Hair follicle dermal papilla cell (primary cell): ENCODE data around the gene UGT2B7. TPM values are rescaled to one million over a fixed set of nuclear protein-coding genes. Genes with fewer than 3 reads are reported as not detected.

Experiments used
- total RNA-seq: library from RNA; depleted of rRNA; stranded (reverse); fragments of >200 nt; gene quantifications from 2 replicates; pipeline ENCODE4 v1.2.3, GENCODE V29; 2012

UGT2B7 gene
- 0.36 TPM in 1 of 2 replicates, not detected in the other for total RNA-seq

DNA sequence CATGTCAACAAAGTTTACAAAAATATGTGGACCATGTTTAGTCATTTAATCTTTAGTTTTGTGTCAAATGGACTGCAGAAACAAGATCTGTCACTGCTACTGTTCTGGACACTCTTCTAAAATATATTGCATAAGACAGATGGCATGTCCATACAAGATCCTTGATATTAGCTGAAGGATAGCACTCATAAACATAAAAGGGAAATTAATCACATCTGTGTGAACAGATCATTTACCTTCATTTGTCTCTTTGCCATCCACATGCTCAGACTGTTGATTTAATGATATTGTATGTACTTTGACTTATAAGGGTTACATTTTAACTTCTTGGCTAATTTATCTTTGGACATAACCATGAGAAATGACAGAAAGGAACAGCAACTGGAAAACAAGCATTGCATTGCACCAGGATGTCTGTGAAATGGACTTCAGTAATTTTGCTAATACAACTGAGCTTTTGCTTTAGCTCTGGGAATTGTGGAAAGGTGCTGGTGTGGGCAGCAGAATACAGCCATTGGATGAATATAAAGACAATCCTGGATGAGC is at the start of gene UGT2B7:
Gene UGT2B7 (plus strand): TSS at position 364 of the 546 bp plus-strand sequence. CDS start 47 bp downstream, at position 411.

Other genes with a start within 250 kb of the UGT2B7 start
- gene UGT2A3, start 144.7 kb upstream of the UGT2B7 start, total RNA-seq, result not detected in 2 replicates
- gene UGT2B11, start 118.3 kb downstream of the UGT2B7 start, total RNA-seq, result not detected in 2 replicates
- not detected in 2 replicates for gene UGT2B28, start 184.0 kb downstream of the UGT2B7 start, total RNA-seq